Caco-2 (cell line): Measurements from ENCODE around the gene SLC5A10. TPM values are rescaled to one million over a fixed set of nuclear protein-coding genes. Genes with fewer than 3 reads are reported as not detected.
A peak's percentile ranks its signal among the peaks of the same experiment; 100 is the strongest.
"Not testable (repeated sequence)": the region's sequence is repeated elsewhere in the genome, so short reads cannot be mapped to it uniquely, and the experiment has no call there.

ENCODE experiments used
- BruUV-seq: library from RNA; stranded (reverse); fragments of 400-500 nt; replicated peaks from 2 replicates; lab custom pipeline; 2021; lab: Mats Ljungman, UMichigan
- CTCF ChIA-PET: fragments of 300-600 bp; sonication (Branson Sonifier 250); formaldehyde crosslinking; loops from one replicate; lab custom pipeline; 2022; ENCODE audit warnings: antibody characterized with exemption; lab: Charles Lee
- POLR2A ChIA-PET: fragments of 300-600 bp; sonication (Branson Sonifier 250); formaldehyde crosslinking; loops from one replicate; lab custom pipeline; 2022; ENCODE audit warnings: antibody characterized with exemption; lab: Charles Lee
- DNase-seq, 2 experiments: peaks; one replicate each; pipeline versions ENCODE4 v3.0.0 to v3.0.0-alpha.2; 2020 to 2022
- H3K27me3 ChIP-seq: replicated peaks from 2 replicates; pipeline ENCODE4 v1.6.0; 2011; ENCODE audit warnings: low read length; ENCODE audit not compliant: control insufficient read depth, insufficient read depth
- H3K36me3 ChIP-seq: 2 replicates; pipeline ENCODE4 v1.5.1; 2011; ENCODE audit warnings: low read length; ENCODE audit not compliant: control insufficient read depth, insufficient read depth
- H3K4me1 ChIP-seq: fragments of 250-450 bp; sonication (Bioruptor Pico); 2 replicates; pipeline ENCODE4 v1.5.1; 2020; ENCODE audit warnings: mild to moderate bottlenecking
- H3K4me3 ChIP-seq: 2 replicates; pipeline ENCODE4 v1.5.1; 2011; ENCODE audit warnings: low read depth, mild to moderate bottlenecking, control low read depth, low read length
- H3K9me3 ChIP-seq: fragments of 250-450 bp; sonication (Bioruptor Pico); 2 replicates; pipeline ENCODE4 v1.5.1; 2020; ENCODE audit warnings: mild to moderate bottlenecking, moderate library complexity
- H3K27ac Mint-ChIP-seq: one replicate; pipeline ENCODE4 v1.8.0; 2022; ENCODE audit warnings: mixed read lengths; ENCODE audit not compliant: unreplicated experiment
- H3K27me3 Mint-ChIP-seq: one replicate; pipeline ENCODE4 v1.8.0; 2022; ENCODE audit warnings: mixed read lengths; ENCODE audit not compliant: insufficient read depth, unreplicated experiment
- H3K36me3 Mint-ChIP-seq: one replicate; pipeline ENCODE4 v1.8.0; 2022; ENCODE audit warnings: mild to moderate bottlenecking, mixed read lengths; ENCODE audit not compliant: insufficient read depth, unreplicated experiment
- H3K4me1 Mint-ChIP-seq: one replicate; pipeline ENCODE4 v1.8.0; 2022; ENCODE audit warnings: low read depth, mixed read lengths; ENCODE audit not compliant: unreplicated experiment
- H3K4me3 Mint-ChIP-seq: one replicate; pipeline ENCODE4 v1.8.0; 2022; ENCODE audit warnings: mild to moderate bottlenecking, moderate library complexity, mixed read lengths; ENCODE audit not compliant: unreplicated experiment
- H3K9me3 Mint-ChIP-seq: one replicate; pipeline ENCODE4 v1.8.0; 2022; ENCODE audit warnings: mixed read lengths; ENCODE audit not compliant: unreplicated experiment
- intact Hi-C: fragments of 100-400 bp; cut with micrococcal nuclease; formaldehyde crosslinking; loops from one replicate; pipeline ENCODE4 v1.10.0; 2022; ENCODE audit not compliant: unreplicated experiment
- total RNA-seq: library from RNA; stranded (reverse); gene quantifications from 2 replicates; pipeline ENCODE4 v1.2.3, GENCODE V29; 2022

The SLC5A10 gene
- total RNA-seq, 1 experiment from 2014 or later, result 0.27 TPM

- H3K4me1 Mint-ChIP-seq, CTCF ChIA-PET, H3K36me3 ChIP-seq, H3K27ac Mint-ChIP-seq, H3K27me3 ChIP-seq, H3K4me3 ChIP-seq, H3K27me3 Mint-ChIP-seq, H3K4me3 Mint-ChIP-seq, BruUV-seq, DNase-seq, H3K4me1 ChIP-seq, H3K36me3 Mint-ChIP-seq, POLR2A ChIA-PET, H3K9me3 ChIP-seq, H3K9me3 Mint-ChIP-seq, intact Hi-C loops: not testable (repeated sequence)
Measured at GRCh38 chr17:19048826-19049225, 96.9 kb downstream of the SLC5A10 start.

DNA sequence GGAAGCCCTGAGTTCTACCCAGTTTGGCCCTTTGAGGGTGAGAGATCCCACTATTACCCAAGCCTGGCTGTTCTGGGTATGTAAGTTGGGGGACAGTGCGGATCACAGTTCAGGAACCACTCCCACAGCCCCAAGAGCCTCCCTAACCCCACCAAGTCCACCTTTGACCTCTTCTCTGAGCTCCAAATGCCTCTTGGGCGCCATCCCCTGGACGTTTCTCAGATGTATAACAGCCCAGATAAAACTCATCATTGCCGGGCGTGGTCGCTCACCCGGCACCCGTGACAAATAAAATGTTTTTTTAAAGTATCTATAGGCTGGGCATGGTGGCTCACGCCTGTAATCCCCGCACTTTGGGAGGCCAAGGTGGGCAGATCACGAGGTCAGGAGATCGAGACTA, 103.5 kb downstream of the SLC5A10 start:
- H3K36me3 Mint-ChIP-seq, H3K27ac Mint-ChIP-seq, POLR2A ChIA-PET, DNase-seq, H3K27me3 Mint-ChIP-seq, H3K9me3 Mint-ChIP-seq, H3K4me3 ChIP-seq, BruUV-seq, H3K4me3 Mint-ChIP-seq, H3K36me3 ChIP-seq, intact Hi-C loops, H3K4me1 Mint-ChIP-seq, H3K4me1 ChIP-seq, H3K27me3 ChIP-seq, H3K9me3 ChIP-seq, CTCF ChIA-PET: not testable (repeated sequence)

- H3K9me3 Mint-ChIP-seq, H3K27me3 ChIP-seq, H3K36me3 ChIP-seq, CTCF ChIA-PET, H3K4me1 ChIP-seq, H3K27ac Mint-ChIP-seq, POLR2A ChIA-PET, H3K27me3 Mint-ChIP-seq, H3K4me3 ChIP-seq, H3K9me3 ChIP-seq, H3K4me1 Mint-ChIP-seq, BruUV-seq, H3K36me3 Mint-ChIP-seq, intact Hi-C loops, H3K4me3 Mint-ChIP-seq: not testable (repeated sequence)
- DNase-seq, result peak; percentile 49 to 75
Measured at GRCh38 chr17:19062009-19062717, 110.2 kb downstream of the SLC5A10 start.

- H3K4me1 ChIP-seq, DNase-seq, H3K36me3 Mint-ChIP-seq, H3K36me3 ChIP-seq, H3K4me3 Mint-ChIP-seq, H3K4me3 ChIP-seq, H3K4me1 Mint-ChIP-seq, intact Hi-C loops, POLR2A ChIA-PET, CTCF ChIA-PET, H3K9me3 Mint-ChIP-seq, H3K27me3 ChIP-seq, H3K9me3 ChIP-seq, H3K27me3 Mint-ChIP-seq: not testable (repeated sequence)
- BruUV-seq, result TSS peak; percentile 98
- H3K27ac Mint-ChIP-seq, result peak overlapping the region; percentile 93
Measured at GRCh38 chr17:19062718-19063325, 110.9 kb downstream of the SLC5A10 start.

- H3K27me3 ChIP-seq, H3K4me1 ChIP-seq, H3K9me3 Mint-ChIP-seq, intact Hi-C loops, CTCF ChIA-PET, H3K4me1 Mint-ChIP-seq, H3K27me3 Mint-ChIP-seq, H3K36me3 Mint-ChIP-seq, H3K36me3 ChIP-seq, H3K9me3 ChIP-seq: not testable (repeated sequence)
- peak overlapping the region; percentile 67 for H3K4me3 Mint-ChIP-seq
- POLR2A ChIA-PET, result interaction anchor here (0.6 kb wide), 1 partner anchor 315 kb away, joined by 3 read pairs; the partner anchor contains the start of gene MAPK7
- H3K27ac Mint-ChIP-seq, result peak overlapping the region; percentile 93
- peak; percentile 96 to 99 for DNase-seq
- TSS peak; percentile 99 for BruUV-seq
- peak overlapping the region; percentile 31 for H3K4me3 ChIP-seq
Measured at GRCh38 chr17:19063326-19063956, 111.5 kb downstream of the SLC5A10 start.

GRCh38 chr17:19064378-19064777, 112.4 kb downstream of the SLC5A10 start:
- H3K27ac Mint-ChIP-seq, H3K9me3 Mint-ChIP-seq, H3K9me3 ChIP-seq, H3K4me1 ChIP-seq, H3K4me1 Mint-ChIP-seq, H3K36me3 ChIP-seq, H3K27me3 Mint-ChIP-seq, intact Hi-C loops, H3K27me3 ChIP-seq, H3K36me3 Mint-ChIP-seq, CTCF ChIA-PET, BruUV-seq, H3K4me3 Mint-ChIP-seq: not testable (repeated sequence)
- POLR2A ChIA-PET, result interaction anchor here (0.6 kb wide), 1 partner anchor 314 kb away, joined by 3 read pairs; the partner anchor contains the start of gene MAPK7
- H3K4me3 ChIP-seq, result peak overlapping the region; percentile 31
- peak in 1 of 2 experiments; percentile 26 for DNase-seq
